GM21717 (cell line): ENCODE data around the gene TFDP1.

Experiments
- ATAC-seq: cut with Tn5 transposase; IDR thresholded peaks from one replicate; pipeline ENCODE4 v1.9.1; 2021; ENCODE audit warnings: mild to moderate bottlenecking, moderate library complexity; ENCODE audit not compliant: unreplicated experiment

TFDP1 gene

GRCh38 chr13:113564331-113565023, 20.1 kb upstream of the TFDP1 start:
- ATAC-seq: no peak

GRCh38 chr13:113565526-113566226, 18.9 kb upstream of the TFDP1 start:
- no peak for ATAC-seq

GRCh38 chr13:113566227-113566561, 18.4 kb upstream of the TFDP1 start:
- ATAC-seq: no peak

GRCh38 chr13:113567681-113568080, 16.9 kb upstream of the TFDP1 start:
- no peak for ATAC-seq

GRCh38 chr13:113573065-113573464, 11.5 kb upstream of the TFDP1 start:
- ATAC-seq: no peak

- ATAC-seq: no peak
Observed at GRCh38 chr13:113576597-113576996, 8.0 kb upstream of the TFDP1 start.

GRCh38 chr13:113577881-113578435, 6.6 kb upstream of the TFDP1 start:
- no peak for ATAC-seq

GRCh38 chr13:113579686-113580085, 4.9 kb upstream of the TFDP1 start:
- ATAC-seq: no peak

- no peak for ATAC-seq
Observed at GRCh38 chr13:113581871-113582270, 2.7 kb upstream of the TFDP1 start.

GRCh38 chr13:113582841-113583631, 1.5 kb upstream of the TFDP1 start:
- no peak for ATAC-seq

- ATAC-seq: peak; percentile 42
Observed at GRCh38 chr13:113584870-113585671, 518 bp downstream of the TFDP1 start.

GRCh38 chr13:113585896-113586295, 1.3 kb downstream of the TFDP1 start:
- ATAC-seq: no peak

GRCh38 chr13:113586661-113587479, 2.3 kb downstream of the TFDP1 start:
- no peak for ATAC-seq

GRCh38 chr13:113588394-113589111, 4.0 kb downstream of the TFDP1 start:
- no peak for ATAC-seq

- no peak for ATAC-seq
Observed at GRCh38 chr13:113589251-113589960, 4.9 kb downstream of the TFDP1 start.

GRCh38 chr13:113589961-113590339, 5.4 kb downstream of the TFDP1 start:
- ATAC-seq: no peak

GRCh38 chr13:113591750-113592149, 7.2 kb downstream of the TFDP1 start:
- ATAC-seq: no peak

GRCh38 chr13:113592571-113592970, 8.0 kb downstream of the TFDP1 start:
- no peak for ATAC-seq
